GM18517 (cell line): ENCODE measurements around the gene CD70.
"Not testable (repeated sequence)": the region's sequence is repeated elsewhere in the genome, so short reads cannot be mapped to it uniquely, and the experiment has no call there.

Source experiments
- ATAC-seq: cut with Tn5 transposase; IDR thresholded peaks from one replicate; pipeline ENCODE4 v1.9.1; 2021; ENCODE audit warnings: mild to moderate bottlenecking, moderate library complexity; ENCODE audit not compliant: unreplicated experiment

Gene CD70, protein sequence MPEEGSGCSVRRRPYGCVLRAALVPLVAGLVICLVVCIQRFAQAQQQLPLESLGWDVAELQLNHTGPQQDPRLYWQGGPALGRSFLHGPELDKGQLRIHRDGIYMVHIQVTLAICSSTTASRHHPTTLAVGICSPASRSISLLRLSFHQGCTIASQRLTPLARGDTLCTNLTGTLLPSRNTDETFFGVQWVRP

DNA sequence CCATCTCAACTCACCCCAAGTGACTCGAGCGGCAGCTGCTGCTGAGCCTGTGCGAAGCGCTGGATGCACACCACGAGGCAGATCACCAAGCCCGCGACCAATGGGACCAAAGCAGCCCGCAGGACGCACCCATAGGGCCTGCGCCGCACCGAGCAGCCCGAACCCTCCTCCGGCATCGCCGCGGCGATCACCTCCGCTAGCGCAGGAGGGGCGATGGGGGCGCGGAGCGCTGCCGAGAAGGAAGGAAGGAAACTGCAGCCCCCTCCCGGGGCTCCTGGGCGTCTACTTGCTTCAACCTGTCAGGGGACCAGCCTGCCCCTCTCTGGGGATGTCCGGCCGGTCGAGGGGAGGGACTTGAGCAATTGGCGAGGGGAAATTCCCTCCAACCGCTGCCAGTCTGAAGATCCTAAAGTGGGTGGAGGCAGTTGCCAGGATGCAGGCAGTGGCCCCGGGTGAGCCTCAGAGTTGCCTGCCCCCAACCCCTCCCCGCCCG is at the start of gene CD70:
Gene CD70, minus strand, starts transcription at position 324 of the 493 bp plus-strand sequence. Its CDS starts 148 bp downstream, at position 176.
- ATAC-seq = peak; percentile 42

DNA sequence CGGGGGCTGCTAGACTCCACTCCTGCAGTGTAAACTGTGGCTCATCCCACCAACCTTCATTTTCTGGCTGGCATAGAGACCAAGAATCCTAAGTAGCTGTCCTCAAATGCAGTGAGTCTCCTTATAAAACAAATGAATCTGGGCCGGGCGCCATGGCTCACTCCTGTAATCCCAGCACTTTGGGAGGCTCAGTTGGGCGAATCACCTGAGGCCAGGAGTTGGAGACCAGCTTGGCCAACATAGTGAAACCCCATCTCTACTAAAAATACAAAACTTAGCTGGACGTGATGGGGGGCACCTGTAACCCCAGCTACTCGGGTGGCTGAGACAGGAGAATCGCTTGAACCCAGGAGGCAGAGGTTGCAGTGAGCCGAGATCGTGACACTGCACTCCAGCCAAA is 49.4 kb upstream of the CD70 start:
- ATAC-seq = not testable (repeated sequence)

DNA sequence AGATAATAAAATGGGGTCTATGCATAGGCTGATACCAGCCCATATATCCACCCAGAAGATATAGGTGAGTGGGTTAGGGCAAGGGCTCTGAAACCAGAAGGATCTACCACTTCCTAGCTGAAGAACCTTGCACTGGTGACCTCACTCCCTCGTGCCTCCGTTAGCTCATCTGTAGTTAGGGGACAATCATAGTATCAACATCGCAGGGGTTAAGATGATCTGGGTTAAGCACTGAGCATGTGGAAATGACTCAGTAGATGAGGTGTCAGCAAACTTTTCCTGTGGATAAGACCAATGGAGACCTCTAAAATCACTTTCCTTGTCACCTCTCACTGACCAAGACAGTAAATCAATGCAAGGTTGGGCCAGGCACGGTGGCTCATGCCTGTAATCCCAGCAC is 48.5 kb upstream of the CD70 start:
- ATAC-seq = no peak

DNA sequence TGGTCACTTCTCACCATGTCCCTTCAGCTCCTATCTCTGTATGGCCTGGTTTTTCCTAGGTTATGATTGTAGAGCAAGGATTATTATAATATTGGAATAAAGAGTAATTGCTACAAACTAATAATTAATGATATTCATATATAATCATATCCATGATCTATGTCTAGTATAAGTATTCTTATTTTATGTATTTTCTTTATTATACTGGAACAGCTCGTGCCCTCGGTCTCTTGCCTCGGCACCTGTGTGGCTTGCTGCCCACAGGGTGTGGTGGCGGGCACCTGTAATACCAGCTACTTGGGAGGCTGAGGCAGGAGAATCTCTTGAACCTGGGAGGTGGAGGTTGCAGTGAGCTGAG is 42.5 kb upstream of the CD70 start:
- ATAC-seq = not testable (repeated sequence)

DNA sequence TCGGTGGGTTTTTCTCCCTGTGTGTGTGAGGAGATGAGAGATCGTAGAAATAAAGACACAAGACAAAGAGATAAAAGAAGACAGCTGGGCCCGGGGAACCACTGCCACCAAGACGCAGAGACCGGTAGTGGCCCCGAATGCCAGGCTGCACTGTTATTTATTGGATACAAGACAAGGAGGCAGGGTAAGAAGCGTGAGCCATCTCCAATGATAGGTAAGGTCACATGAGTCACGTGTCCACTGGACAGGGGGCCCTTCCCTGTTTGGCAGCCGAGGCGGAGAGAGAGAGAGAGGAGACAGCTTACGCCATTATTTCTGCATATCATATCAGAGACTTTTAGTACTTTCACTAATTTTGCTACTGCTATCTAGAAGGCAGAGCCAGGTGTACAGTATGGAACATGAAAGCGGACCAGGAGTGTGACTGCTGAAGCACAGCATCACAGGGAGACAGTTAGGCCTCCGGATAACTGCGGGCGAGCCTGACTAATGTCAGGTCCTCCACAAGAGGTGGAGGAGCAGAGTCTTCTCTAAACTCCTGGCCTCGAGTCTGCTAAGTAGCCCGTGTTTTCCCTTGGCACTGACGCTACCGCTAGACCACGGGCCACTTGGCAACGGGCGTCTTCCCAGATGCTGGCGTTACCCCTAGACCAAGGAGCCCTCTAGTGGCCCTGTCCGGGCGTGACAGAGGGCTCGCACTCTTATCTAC is 42.0 kb upstream of the CD70 start:
- not testable (repeated sequence) for ATAC-seq

DNA sequence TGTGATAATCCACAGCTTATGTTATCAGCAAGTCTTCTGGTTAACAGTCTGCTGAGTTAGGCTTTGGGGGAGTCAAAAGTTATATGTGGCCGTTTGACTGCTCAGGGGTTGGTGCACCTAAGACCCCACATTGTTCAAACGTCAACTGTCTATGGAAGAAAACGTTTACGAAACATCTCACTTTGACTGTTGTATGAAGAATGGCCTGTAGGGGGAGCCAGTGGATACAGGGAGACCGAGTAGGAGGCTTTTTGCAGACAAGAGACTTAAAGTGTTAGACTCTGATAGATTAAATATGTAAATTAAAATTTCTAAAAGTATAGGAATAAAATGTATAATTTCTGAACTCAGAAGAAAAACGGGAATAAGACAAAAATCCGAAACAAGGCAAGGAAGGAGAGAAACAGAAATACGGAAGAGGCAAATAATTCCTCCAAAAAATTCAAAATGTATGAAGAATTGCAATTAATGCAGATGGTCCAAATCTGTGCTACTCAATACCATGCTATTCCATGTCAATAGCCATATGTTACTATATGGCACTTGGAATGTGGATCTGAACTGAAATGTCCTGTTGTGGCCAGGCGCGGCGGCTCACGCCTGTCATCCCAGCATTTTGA is 41.2 kb upstream of the CD70 start:
- ATAC-seq = no peak

DNA sequence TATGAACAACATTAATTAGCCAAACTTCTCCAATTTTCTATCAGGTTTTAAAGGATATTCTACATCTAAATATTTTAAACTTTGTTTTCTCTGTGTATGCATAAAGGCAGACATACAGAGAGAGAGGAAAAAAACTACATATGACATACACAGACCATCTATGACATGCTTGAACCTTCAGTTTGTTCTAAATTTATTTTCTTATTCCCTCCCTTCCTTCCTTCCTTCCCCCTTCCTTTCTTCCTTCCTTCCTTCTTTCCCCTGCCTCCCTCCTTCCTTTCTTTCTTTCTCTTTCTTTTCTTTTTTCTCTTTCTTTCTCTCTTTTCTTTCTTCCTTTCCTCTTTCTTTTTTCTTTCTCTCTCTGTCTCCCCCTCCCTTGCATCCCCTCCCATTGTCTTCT is 35.8 kb upstream of the CD70 start:
- ATAC-seq = no peak

DNA sequence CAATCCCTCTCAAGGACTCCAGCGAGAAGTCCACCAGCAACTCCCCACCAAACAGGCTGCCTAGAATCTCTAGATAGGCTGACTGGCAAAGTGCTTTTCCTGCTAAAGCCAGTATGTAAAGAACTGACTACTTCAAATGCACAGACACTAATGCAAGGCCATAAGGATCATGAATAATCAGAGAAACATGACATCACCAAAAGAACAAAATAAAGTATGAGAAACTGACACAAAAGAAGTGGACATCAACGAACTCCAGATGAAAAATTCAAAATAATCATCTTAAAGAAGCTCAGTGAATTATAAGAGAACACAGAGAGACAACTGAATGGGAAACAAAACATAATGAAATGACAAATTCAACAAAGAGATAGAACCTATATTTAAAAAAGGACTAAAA is 26.4 kb upstream of the CD70 start:
- no peak for ATAC-seq

DNA sequence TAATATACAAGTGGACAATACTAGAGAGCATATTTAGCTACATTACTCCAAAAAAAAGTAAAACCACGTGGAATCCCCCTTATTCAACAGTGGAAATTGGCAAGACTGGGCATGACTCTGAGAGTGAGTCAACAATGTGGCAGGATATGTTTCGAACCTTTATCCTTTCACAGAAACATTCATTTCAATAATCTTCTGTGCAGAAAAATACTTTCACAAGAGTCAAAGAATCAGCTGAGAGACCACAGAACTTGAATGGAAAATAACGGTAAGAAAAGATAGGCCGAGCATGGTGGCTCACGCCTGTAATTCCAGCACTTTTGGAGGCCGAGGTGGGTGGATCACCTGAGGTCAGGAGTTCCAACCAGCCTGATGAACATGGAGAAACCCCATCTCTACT is 25.1 kb upstream of the CD70 start:
- ATAC-seq = no peak

DNA sequence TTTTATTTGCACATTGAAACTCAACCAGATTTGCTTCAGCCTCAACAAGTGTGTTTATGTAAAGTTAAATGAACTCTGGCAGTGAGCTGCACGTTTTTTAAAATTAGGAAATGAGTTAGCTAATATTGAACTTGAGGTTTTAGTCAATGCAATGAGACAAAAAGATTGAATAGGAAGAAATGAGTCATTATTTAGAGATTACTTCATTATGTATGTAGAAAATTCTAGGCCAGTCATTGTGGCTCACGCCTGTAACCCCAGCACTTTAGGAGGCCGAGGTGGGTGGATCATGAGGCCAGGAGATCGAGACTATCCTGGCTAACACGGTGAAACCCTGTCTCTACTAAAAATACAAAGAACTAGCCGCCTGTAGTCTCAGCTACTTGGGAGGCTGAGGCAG is 22.8 kb upstream of the CD70 start:
- no peak for ATAC-seq

DNA sequence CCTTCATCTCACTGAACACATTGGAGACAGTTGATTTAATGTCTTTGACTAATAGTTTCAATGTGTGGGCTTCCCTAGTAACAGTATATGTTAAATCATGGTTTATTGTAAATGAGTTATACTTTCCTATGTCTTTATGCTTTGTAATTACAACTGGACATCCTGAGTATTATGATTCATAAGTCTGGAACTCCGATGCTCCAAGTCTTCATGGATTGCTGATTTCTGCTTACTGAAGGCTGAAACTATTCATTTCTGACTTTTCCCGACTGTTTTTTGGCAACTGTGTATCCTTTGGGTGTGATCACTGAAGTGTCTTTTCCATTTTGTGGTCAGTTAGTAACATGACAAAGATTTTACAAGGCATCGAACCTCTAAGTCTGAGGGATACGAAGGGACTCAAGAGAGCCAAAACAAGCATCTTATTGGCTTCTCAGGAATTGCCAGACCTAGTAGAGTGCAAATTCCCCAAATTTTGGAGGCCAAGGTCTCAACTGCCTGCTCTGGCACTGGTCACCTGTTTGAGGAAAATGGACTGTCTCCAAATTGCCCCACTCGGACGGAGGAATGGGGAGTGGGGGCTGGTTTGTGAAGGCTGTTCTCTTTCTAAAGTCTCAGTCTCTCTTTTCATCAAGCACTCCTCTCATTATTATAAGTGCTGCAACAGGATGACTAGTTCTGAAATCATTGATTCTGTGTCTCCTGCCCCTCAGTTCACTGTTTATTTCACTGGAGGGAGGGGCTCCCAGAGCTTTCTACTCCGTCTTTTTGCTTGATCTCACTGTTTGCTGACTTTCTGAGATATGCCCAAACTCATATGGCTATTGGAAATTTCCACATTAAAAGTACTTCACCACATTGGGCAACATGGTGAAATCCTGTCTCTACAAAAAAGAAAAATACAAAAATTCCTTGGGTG is 20.2 kb upstream of the CD70 start:
- ATAC-seq = no peak

DNA sequence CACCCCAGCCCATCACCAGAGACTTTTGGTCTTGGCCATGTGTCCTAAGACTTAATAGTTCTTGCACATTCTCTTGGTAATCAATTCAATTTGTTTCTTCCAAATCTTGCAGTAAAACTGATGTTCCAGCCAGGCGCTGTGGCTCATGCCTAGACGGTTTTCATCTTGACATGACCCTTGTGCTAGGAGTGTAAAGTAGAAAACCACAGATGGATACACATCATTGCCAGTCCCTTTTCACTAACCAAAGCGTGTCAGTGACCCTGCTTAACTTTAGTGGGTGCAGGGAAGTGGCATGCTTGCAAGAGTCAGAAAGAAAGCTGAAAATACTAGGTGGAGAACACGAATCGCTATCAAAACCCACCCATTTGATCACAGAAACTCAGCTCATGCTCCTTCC is 18.0 kb upstream of the CD70 start:
- ATAC-seq = no peak

DNA sequence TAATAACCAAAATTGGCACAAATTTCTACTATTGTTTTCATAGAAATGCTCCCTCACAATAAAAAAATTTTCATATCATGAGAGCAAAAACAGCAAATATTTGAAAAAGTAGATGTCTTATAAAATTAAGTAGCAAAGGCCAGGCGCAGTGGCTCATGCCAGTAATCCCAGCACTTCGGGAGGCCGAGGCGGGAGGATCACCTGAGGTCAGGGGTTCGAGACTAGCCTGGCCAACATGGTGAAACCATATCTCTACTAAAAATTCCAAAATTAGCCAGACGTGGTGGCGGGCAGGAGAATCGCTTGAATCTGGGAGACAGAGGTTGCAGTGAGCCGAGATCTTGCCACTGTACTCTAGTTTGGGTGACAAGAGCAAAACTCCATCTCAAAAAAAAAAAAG is 17.2 kb upstream of the CD70 start:
- not testable (repeated sequence) for ATAC-seq

DNA sequence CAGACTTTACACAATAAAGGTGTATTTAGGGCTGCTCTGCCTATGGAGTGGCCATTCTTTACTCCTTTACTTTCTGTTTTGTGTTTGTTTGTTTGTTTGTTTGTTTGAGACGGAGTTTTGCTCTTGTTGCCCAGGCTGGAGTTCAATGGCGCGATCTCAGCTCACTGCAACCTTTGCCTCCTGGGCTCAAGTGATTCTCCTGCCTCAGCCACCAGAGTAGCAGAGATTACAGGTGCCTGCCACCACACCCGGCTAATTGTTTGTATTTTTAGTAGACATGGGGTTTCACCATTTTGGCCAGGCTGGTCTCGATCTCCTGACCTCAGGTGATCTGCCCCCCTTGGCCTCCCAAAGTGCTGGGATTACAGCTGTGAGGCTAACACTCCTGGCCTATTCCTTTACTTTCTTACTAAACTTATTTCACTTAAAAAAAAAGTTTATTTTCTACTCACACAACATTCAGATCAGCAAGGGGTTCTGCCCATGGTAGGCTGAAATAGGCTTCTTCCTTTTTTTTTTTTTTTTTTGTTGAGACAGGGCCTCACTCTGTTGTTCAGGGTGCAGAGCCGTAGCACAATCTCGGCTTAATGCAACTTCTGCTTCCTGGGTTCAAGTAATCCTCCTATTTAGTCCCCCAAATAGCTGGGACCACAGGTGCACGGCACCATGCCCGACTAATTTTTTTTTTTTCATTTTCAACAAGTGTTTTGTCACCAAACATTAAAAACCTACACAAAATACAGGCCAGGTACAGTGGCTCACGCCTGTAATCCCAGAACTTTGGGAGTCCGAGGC is 15.5 kb upstream of the CD70 start:
- ATAC-seq = not testable (repeated sequence)

DNA sequence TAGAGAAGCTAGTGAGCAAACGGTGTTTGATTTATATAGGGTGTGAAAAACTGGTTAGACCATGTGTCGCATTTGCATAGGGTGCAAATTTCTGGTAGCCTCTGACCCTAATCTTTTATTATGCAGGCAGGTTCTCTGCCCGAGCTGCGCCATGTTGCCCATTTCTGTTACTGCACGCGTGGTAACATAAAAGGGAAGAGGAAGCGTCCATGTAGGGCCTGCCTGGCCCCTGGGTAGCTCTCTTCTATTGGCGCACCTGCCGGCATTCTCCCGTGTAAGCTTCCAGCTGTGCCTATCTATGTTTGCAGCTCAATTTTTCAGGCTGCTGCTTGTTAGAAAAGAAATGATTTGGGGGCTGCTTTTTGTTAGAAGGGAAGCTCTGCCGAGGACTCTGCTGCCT is 14.0 kb upstream of the CD70 start:
- ATAC-seq = no peak

DNA sequence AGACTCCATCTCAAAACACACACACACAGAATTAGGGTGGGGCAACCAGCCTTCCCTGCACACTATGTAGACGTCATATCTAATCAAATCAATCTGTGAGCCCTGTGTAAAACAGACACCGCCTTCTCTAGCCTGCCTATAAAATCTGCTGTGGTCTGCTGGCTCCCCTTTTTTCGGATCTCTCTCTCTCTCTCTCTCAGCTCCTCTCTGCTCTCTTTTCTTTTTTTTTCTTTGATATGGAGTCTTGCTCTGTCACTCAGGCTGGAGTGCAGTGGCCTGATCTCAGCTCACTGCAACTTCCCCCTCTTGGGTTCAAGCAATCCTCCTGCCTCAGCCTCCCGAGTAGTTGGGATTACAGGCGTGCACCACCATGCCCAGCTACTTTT is 11.8 kb upstream of the CD70 start:
- ATAC-seq = no peak

DNA sequence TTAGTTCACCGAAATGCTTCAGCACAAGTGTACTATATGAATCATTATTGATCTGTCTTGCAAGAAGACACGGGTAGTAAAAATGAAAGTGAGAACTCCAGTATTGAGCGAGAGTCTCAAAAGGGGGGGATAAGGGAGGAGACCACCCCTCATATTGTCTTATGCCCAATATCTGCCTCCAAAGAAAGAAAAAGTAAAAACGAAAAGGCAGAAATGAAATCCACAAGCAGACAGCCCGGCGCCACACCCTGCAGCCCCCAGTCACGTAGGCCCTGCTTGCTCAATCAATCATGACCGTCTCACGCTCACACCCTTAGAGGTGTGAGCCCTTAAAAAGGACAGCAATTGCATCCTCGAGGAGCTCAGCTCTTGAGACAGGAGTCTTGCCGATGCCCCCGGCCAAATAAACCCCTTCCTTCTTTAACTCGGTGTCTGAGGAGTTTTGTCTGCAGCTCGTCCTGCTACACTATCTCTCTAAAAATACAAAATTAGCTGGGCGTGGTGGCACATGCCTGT is 10.6 kb upstream of the CD70 start:
- ATAC-seq = peak; percentile 81

DNA sequence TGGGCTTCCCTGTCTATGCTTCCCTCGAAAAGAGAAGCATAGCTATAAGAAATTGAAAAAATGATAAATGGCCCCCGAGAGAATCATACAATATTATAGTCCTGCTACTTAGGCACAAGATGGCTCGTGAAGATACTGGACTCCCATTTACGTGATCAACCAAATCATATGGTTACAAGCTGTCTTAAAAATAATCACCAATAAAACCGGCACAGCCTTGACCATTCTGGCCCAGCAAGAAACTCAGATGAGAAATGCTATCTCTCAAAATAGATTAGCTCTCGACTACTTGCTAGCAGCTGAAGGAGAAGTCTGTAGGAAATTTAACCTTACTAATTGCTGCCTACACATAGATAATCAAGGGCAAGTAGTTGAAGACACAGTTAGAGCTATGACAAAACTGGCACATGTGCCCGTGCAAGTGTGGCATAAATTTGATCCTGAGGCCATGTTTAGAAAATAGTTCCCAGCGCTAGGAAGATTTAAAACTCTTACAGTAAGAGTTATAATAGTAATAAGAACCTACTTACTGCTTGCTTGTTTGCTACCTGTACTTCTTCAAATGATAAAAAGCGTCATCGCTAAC is 10.1 kb upstream of the CD70 start:
- ATAC-seq = not testable (repeated sequence)

DNA sequence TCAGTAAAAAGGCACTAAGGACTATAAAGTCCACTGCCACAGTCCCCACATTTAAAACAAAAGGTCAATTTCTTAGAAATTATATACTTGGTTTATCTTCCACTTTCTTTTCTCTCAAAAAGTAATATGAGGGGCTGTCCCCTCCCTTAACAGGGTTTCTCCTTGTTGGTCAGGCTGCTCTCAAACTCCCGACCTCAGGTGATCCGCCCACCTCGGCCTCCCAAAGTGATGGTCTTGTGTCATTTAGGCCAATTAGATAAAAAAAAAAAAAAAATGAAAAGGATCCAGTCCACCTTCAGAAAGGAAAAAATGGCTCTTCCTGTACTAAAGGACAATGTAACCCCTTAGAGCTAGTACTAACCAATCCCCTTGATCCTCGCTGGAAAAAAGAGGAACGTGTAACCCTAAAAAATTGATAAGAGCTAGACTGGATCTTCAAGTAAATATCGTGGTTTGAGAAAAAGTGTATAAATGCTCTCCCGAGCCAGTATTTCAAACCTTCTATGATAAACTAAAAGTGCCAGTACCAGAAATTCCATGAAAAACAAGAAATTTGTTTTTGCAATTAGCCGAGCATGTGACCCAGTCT is 9.0 kb upstream of the CD70 start:
- no peak for ATAC-seq
